ENCODE results near the gene SEPTIN12.

The SEPTIN12 gene

GRCh38 chr16:4787627-4788482, at the start of gene SEPTIN12:
Gene SEPTIN12, minus strand, starts transcription at chr16:4788345. Its CDS starts 700 bp downstream, at chr16:4787645.
- no peak within 1 kb of the TSS for H3K27ac Mint-ChIP-seq
- H3K4me3 Mint-ChIP-seq, result no peak within 1 kb of the TSS
- H3K36me3 Mint-ChIP-seq, result no peaks in the 10 kb centered on the region
- H3K9me3 Mint-ChIP-seq, result no peaks in the 10 kb centered on the region
- no peaks in the 10 kb centered on the region for H3K4me1 Mint-ChIP-seq
- no peaks in the 10 kb centered on the region for H3K27me3 Mint-ChIP-seq

GRCh38 chr16:4836727-4837126, 48.6 kb upstream of the SEPTIN12 start:
- peaks cover 10% of the 10 kb centered on the region for H3K36me3 Mint-ChIP-seq
- peak overlapping the region; percentile 41 for H3K27ac Mint-ChIP-seq

GRCh38 chr16:4833584-4833983, 45.4 kb upstream of the SEPTIN12 start:
- peaks cover 20% of the 10 kb centered on the region for H3K4me1 Mint-ChIP-seq
- H3K36me3 Mint-ChIP-seq, result peaks cover 14% of the 10 kb centered on the region
- H3K27ac Mint-ChIP-seq, result peak overlapping the region; percentile 46
- H3K9me3 Mint-ChIP-seq, result no peaks in the 10 kb centered on the region
- no peak overlapping the region for H3K4me3 Mint-ChIP-seq
- H3K27me3 Mint-ChIP-seq, result no peaks in the 10 kb centered on the region

More at GRCh38 chr16:4836727-4837126, 48.6 kb upstream of the SEPTIN12 start:
- H3K4me1 Mint-ChIP-seq, result peaks cover 18% of the 10 kb centered on the region
- H3K27me3 Mint-ChIP-seq, result no peaks in the 10 kb centered on the region
- no peak overlapping the region for H3K4me3 Mint-ChIP-seq
- H3K9me3 Mint-ChIP-seq, result no peaks in the 10 kb centered on the region

GRCh38 chr16:4832698-4833343, 44.7 kb upstream of the SEPTIN12 start:
- Mint-ChIP-seq H3K9me3 (no peaks in the 10 kb centered on the region), H3K4me3 (no peak overlapping the region), H3K27ac (no peak overlapping the region)

GRCh38 chr16:4831616-4832015, 43.5 kb upstream of the SEPTIN12 start:
- peaks cover 13% of the 10 kb centered on the region for H3K36me3 Mint-ChIP-seq
- no peak overlapping the region for H3K4me3 Mint-ChIP-seq
- peaks cover 20% of the 10 kb centered on the region for H3K4me1 Mint-ChIP-seq
- no peaks in the 10 kb centered on the region for H3K27me3 Mint-ChIP-seq
- no peaks in the 10 kb centered on the region for H3K9me3 Mint-ChIP-seq
- H3K27ac Mint-ChIP-seq, result no peak overlapping the region

More at GRCh38 chr16:4832698-4833343, 44.7 kb upstream of the SEPTIN12 start:
- H3K27me3 Mint-ChIP-seq, result no peaks in the 10 kb centered on the region
- H3K4me1 Mint-ChIP-seq, result peaks cover 20% of the 10 kb centered on the region
- H3K36me3 Mint-ChIP-seq, result peaks cover 14% of the 10 kb centered on the region

GRCh38 chr16:4830408-4830807, 42.3 kb upstream of the SEPTIN12 start:
- Mint-ChIP-seq H3K27ac (no peak overlapping the region), H3K4me1 (peaks cover 17% of the 10 kb centered on the region), H3K36me3 (peaks cover 9% of the 10 kb centered on the region), H3K4me3 (no peak overlapping the region), H3K9me3 (no peaks in the 10 kb centered on the region), H3K27me3 (no peaks in the 10 kb centered on the region)

GRCh38 chr16:4828567-4829321, 40.6 kb upstream of the SEPTIN12 start:
- H3K9me3 Mint-ChIP-seq, result no peaks in the 10 kb centered on the region
- H3K4me1 Mint-ChIP-seq, result peaks cover 16% of the 10 kb centered on the region
- no peak overlapping the region for H3K4me3 Mint-ChIP-seq
- peaks cover 12% of the 10 kb centered on the region for H3K36me3 Mint-ChIP-seq
- H3K27me3 Mint-ChIP-seq, result no peaks in the 10 kb centered on the region
- no peak overlapping the region for H3K27ac Mint-ChIP-seq

- Mint-ChIP-seq H3K27ac (no peak overlapping the region), H3K4me3 (no peak overlapping the region), H3K9me3 (no peaks in the 10 kb centered on the region), H3K36me3 (peaks cover 12% of the 10 kb centered on the region), H3K4me1 (peaks cover 8% of the 10 kb centered on the region), H3K27me3 (no peaks in the 10 kb centered on the region)
Measured at GRCh38 chr16:4826980-4827379, 38.8 kb upstream of the SEPTIN12 start.

- H3K4me1 Mint-ChIP-seq, result peaks cover 8% of the 10 kb centered on the region
- H3K27ac Mint-ChIP-seq, result no peak overlapping the region
- no peak overlapping the region for H3K4me3 Mint-ChIP-seq
- H3K36me3 Mint-ChIP-seq, result peaks cover 13% of the 10 kb centered on the region
- H3K9me3 Mint-ChIP-seq, result no peaks in the 10 kb centered on the region
- H3K27me3 Mint-ChIP-seq, result no peaks in the 10 kb centered on the region
Measured at GRCh38 chr16:4826526-4826925, 38.4 kb upstream of the SEPTIN12 start.

GRCh38 chr16:4825196-4825595, 37.1 kb upstream of the SEPTIN12 start:
- H3K36me3 Mint-ChIP-seq, result peaks cover 8% of the 10 kb centered on the region
- H3K4me3 Mint-ChIP-seq, result no peak overlapping the region
- H3K27me3 Mint-ChIP-seq, result no peaks in the 10 kb centered on the region
- no peaks in the 10 kb centered on the region for H3K4me1 Mint-ChIP-seq
- no peaks in the 10 kb centered on the region for H3K9me3 Mint-ChIP-seq
- H3K27ac Mint-ChIP-seq, result peak overlapping the region; percentile 57

GRCh38 chr16:4820652-4821051, 32.5 kb upstream of the SEPTIN12 start:
- no peaks in the 10 kb centered on the region for H3K4me1 Mint-ChIP-seq
- peaks cover 15% of the 10 kb centered on the region for H3K36me3 Mint-ChIP-seq
- no peak overlapping the region for H3K4me3 Mint-ChIP-seq
- H3K27ac Mint-ChIP-seq, result no peak overlapping the region
- H3K9me3 Mint-ChIP-seq, result no peaks in the 10 kb centered on the region
- no peaks in the 10 kb centered on the region for H3K27me3 Mint-ChIP-seq

GRCh38 chr16:4814542-4815173, 26.5 kb upstream of the SEPTIN12 start:
- Mint-ChIP-seq H3K36me3 (peaks cover 10% of the 10 kb centered on the region), H3K4me3 (no peak overlapping the region), H3K9me3 (no peaks in the 10 kb centered on the region), H3K27me3 (no peaks in the 10 kb centered on the region), H3K27ac (no peak overlapping the region), H3K4me1 (peaks cover 3% of the 10 kb centered on the region)

GRCh38 chr16:4814046-4814445, 25.9 kb upstream of the SEPTIN12 start:
- Mint-ChIP-seq H3K4me3 (no peak overlapping the region), H3K9me3 (no peaks in the 10 kb centered on the region), H3K4me1 (peaks cover 3% of the 10 kb centered on the region), H3K27ac (no peak overlapping the region), H3K36me3 (peaks cover 10% of the 10 kb centered on the region), H3K27me3 (no peaks in the 10 kb centered on the region)

- no peaks in the 10 kb centered on the region for H3K9me3 Mint-ChIP-seq
- peaks cover 6% of the 10 kb centered on the region for H3K36me3 Mint-ChIP-seq
- no peak overlapping the region for H3K4me3 Mint-ChIP-seq
- H3K27ac Mint-ChIP-seq, result no peak overlapping the region
- no peaks in the 10 kb centered on the region for H3K27me3 Mint-ChIP-seq
- peaks cover 3% of the 10 kb centered on the region for H3K4me1 Mint-ChIP-seq
Measured at GRCh38 chr16:4813251-4814003, 25.3 kb upstream of the SEPTIN12 start.

GRCh38 chr16:4811773-4812172, 23.6 kb upstream of the SEPTIN12 start:
- H3K4me3 Mint-ChIP-seq, result no peak overlapping the region
- peak overlapping the region; percentile 10 for H3K27ac Mint-ChIP-seq
- H3K9me3 Mint-ChIP-seq, result no peaks in the 10 kb centered on the region
- no peaks in the 10 kb centered on the region for H3K27me3 Mint-ChIP-seq
- H3K36me3 Mint-ChIP-seq, result peaks cover 6% of the 10 kb centered on the region
- peaks cover 3% of the 10 kb centered on the region for H3K4me1 Mint-ChIP-seq

All from activated naive CD4-positive, alpha-beta T cell treated with anti-CD3 and anti-CD28 coated beads, Interleukin-2, amount 50 U/mL, for 24 hours (primary cell).